ENCODE measurements around the gene DYNLT5.
"Not testable (repeated sequence)": the region's sequence is repeated elsewhere in the genome, so short reads cannot be mapped to it uniquely, and the experiment has no call there.

Gene DYNLT5

DNA sequence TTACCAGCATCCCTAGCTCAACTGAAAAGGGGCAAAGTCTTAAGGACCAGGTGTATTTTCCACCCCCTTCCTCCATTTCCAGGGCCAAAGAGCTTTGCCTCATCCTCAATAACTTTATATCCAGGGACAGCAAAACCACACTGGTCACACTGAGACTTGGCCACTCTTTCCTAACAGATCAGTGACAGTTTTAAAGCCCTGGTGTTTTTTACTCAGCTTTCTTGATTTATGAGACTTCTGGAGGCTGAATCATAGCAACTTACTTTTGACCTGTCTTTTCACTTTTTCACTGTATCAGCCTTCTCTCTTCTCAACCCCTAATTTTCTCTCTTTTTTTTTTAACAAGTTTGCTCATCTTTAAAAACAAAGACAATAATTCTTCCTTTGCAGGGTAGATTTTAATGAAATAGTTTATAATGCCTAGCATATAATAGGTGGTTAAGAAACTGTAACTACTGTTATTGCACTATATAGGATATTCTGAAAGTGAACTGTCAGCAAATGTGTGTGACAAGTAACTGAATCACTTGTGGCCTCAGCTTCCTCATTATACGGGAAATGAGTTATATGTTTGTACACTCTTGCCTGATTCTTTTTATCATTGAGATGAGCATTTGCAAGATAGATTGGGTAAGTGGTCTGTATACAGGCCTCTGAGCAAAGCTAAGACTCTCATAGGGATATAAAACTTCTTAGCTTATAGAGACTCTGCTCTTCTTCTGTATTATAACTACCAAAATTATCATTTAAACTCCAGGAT, 19.7 kb upstream of the DYNLT5 start:
- H3K4me3 Mint-ChIP-seq, result no peak overlapping the region
- H3K27ac Mint-ChIP-seq, result peak overlapping the region; percentile 62
- no peaks in the 10 kb centered on the region for H3K9me3 Mint-ChIP-seq
- no peaks in the 10 kb centered on the region for H3K27me3 Mint-ChIP-seq (ENCODE audit: low read depth)
- peaks cover 31% of the 10 kb centered on the region for H3K4me1 Mint-ChIP-seq (ENCODE audit: low read depth)
- no peak for DNase-seq (ENCODE audit: low spot score)
- H3K36me3 Mint-ChIP-seq (ENCODE audit: low read depth), result peaks cover 1% of the 10 kb centered on the region

DNA sequence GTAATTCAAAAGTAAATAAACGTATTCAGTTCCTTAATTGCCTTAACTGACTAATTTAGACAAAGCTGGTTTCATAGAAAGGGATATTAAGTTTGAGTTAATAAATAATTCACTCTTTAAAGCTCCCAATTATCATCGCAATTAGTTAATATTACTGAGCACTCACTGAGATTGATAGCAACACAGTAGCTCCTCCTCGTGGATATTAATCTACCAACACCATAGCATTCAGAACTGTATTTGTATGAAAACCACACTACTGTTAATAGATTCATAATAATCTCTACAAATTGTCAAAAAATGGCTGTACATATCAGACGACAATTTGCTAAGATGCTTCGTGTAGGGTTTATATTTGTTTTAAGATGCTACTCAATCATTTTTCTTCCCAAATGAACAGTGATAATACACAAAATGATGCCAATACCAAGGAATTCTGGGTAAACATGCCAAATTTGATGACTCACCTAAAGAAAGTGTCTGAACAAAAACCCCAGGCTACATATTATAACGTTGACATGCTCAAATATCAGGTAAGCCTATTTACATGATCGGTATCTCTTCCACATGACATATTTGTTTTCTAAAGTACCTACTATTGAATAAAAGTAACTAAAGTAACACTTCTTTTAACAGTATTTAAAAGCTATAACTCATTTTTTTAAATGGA, 18.8 kb upstream of the DYNLT5 start:
- Mint-ChIP-seq H3K9me3 (no peaks in the 10 kb centered on the region), H3K4me3 (no peak overlapping the region), H3K4me1 (ENCODE audit: low read depth) (peaks cover 29% of the 10 kb centered on the region)

DNA sequence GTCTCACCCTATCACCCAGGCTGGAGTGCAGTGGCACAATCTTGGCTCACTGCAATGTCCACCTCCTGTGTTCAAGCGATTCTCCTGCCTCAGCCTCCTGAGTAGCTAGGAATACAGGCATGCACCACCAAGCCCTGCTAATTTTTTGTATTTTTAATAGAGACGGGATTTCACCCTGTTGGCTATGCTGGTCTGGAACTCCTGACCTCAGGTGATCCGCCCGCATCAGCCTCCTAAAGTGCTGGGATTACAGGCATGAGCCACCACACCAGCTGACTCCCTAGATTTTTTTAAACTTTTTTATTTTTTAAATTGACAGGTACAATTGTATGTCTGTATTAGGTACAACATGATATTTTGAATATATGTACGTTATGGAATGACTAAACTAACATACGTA, 17.7 kb upstream of the DYNLT5 start:
- not testable (repeated sequence) for H3K36me3 Mint-ChIP-seq (ENCODE audit: low read depth); H3K4me3 Mint-ChIP-seq; DNase-seq (ENCODE audit: low spot score); H3K27ac Mint-ChIP-seq; H3K27me3 Mint-ChIP-seq (ENCODE audit: low read depth); H3K9me3 Mint-ChIP-seq
- peaks cover 23% of the 10 kb centered on the region for H3K4me1 Mint-ChIP-seq (ENCODE audit: low read depth)

More for the DNA sequence above, 18.8 kb upstream of the DYNLT5 start:
- no peaks in the 10 kb centered on the region for H3K27me3 Mint-ChIP-seq (ENCODE audit: low read depth)
- H3K36me3 Mint-ChIP-seq (ENCODE audit: low read depth), result peaks cover 1% of the 10 kb centered on the region
- DNase-seq (ENCODE audit: low spot score), result no peak
- no peak overlapping the region for H3K27ac Mint-ChIP-seq

DNA sequence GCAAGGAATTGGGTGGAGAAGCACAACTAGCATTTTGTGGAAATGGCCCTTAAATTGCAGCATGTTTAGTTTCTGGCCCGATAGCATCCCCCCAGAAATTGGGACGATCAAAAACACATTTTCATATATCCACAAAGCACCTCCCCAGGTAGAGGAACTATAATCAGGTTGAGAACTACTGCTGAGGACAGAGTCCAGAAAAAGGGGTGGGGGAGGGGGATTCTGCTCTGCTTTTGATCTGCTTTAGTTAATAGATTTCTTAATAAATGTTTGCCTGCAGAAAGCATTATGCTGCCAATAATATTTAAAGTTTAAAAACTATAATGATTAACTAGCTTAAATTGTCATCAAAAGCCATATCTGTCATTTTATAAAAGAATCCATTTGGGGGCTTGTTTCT, 14.4 kb upstream of the DYNLT5 start:
- H3K9me3 Mint-ChIP-seq, result no peaks in the 10 kb centered on the region
- no peak for DNase-seq (ENCODE audit: low spot score)
- no peak overlapping the region for H3K4me3 Mint-ChIP-seq
- H3K27ac Mint-ChIP-seq, result no peak overlapping the region
- peaks cover 4% of the 10 kb centered on the region for H3K27me3 Mint-ChIP-seq (ENCODE audit: low read depth)
- H3K36me3 Mint-ChIP-seq (ENCODE audit: low read depth), result no peaks in the 10 kb centered on the region
- peaks cover 10% of the 10 kb centered on the region for H3K4me1 Mint-ChIP-seq (ENCODE audit: low read depth)

DNA sequence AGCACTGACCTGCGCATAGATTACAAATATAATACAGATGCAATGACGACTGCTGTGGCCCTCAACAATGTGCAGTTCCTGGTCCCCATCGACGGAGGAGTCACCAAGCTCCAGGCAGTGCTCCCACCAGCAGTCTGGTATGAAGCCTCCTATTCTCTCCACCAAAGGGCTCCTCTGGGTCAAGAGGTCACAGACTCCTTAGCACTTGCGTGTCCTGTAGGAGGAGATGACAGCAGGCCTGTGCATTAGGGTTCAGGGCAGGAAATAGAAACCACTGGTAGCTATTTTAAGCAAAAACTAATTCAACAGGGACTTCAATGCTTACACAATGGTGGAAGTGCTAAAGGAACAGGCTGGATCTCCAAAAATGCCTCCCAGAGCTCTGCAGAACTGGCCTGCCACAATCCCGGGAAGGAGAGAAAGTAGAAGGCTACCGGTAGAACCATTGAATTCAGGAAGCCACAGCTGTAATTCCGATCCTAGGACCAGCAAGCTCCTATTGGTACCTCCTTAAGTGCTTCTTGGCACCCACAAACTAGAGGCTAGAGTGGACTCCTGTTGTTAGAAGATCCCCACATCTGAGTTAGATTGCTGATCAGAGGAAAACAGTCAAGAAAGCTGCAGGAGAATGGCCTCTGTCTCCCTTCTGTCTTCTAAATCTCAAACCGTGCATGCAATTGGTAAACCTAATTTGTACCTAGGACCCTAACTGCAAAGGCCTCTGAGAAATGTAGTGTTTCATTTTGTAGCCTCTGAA, 12.7 kb upstream of the DYNLT5 start:
- Mint-ChIP-seq H3K36me3 (ENCODE audit: low read depth) (no peaks in the 10 kb centered on the region), H3K27ac (no peak overlapping the region), H3K4me3 (no peak overlapping the region), H3K27me3 (ENCODE audit: low read depth) (peaks cover 9% of the 10 kb centered on the region), H3K9me3 (no peaks in the 10 kb centered on the region), H3K4me1 (ENCODE audit: low read depth) (peaks cover 5% of the 10 kb centered on the region)
- DNase-seq (ENCODE audit: low spot score), result no peak

DNA sequence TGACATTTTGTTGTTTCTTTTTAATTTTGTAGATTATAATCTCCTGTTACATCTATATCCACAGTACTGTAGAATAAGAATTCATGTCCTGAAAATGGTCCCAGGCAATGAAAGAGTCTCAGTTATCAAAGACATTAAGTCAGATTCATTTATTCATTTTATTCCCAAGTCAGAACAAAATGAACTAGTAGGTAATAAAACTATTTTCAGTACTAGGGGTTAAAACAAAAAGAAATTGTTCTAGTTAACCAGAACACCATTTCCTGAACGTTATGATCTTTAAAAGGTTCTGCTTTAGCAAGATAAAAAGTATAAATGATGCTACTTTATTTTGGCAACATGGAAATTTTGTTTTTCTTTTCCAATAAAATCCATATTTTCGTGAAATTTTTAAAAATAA, 6.8 kb upstream of the DYNLT5 start:
- H3K9me3 Mint-ChIP-seq, result no peaks in the 10 kb centered on the region
- H3K36me3 Mint-ChIP-seq (ENCODE audit: low read depth), result no peaks in the 10 kb centered on the region
- peaks cover 45% of the 10 kb centered on the region for H3K27me3 Mint-ChIP-seq (ENCODE audit: low read depth)
- no peak overlapping the region for H3K4me3 Mint-ChIP-seq
- no peak overlapping the region for H3K27ac Mint-ChIP-seq
- H3K4me1 Mint-ChIP-seq (ENCODE audit: low read depth), result no peaks in the 10 kb centered on the region
- no peak for DNase-seq (ENCODE audit: low spot score)

DNA sequence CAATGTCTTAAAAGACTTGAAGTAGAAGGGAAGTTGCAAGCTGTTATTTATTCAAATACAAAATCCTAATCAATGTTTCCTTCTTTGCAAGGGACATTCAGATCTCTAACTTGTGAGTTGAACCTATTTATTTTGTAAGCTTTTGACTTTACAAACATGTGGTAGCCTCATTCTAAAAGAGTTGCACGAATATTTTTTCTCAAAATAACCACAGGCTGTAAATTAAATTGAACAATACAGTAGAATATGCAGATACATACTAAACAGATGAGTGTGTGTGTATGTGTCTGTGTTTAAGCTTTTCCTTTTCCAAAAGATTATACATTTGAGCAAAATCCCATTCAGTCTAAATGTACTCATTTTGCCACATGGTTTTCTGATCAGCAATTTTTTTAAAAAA, 4.8 kb upstream of the DYNLT5 start:
- H3K4me3 Mint-ChIP-seq, result no peak overlapping the region
- DNase-seq (ENCODE audit: low spot score), result no peak
- no peaks in the 10 kb centered on the region for H3K9me3 Mint-ChIP-seq
- peaks cover 7% of the 10 kb centered on the region for H3K4me1 Mint-ChIP-seq (ENCODE audit: low read depth)
- H3K27ac Mint-ChIP-seq, result no peak overlapping the region
- H3K27me3 Mint-ChIP-seq (ENCODE audit: low read depth), result peaks cover 59% of the 10 kb centered on the region
- no peaks in the 10 kb centered on the region for H3K36me3 Mint-ChIP-seq (ENCODE audit: low read depth)

DNA sequence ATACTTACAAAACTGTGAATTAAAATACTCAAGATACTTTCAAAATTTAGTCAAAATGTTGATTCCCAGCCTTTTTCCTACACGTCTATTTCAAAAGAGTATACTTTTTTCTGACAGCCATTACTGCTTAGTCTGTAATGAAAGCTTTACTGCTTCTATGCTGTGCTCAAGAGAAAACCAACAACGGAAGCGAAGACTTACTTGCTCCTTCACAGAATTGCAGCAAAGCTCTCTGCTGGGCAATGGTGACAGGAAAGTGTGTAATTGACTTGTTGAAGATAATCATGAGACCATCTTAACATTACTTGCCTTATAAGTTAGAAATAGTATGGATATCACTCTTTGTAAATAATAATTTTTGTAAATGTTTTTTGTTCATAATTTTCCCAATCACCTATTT, 1.7 kb upstream of the DYNLT5 start:
- Mint-ChIP-seq H3K9me3 (no peaks in the 10 kb centered on the region), H3K4me1 (ENCODE audit: low read depth) (peaks cover 7% of the 10 kb centered on the region), H3K27me3 (ENCODE audit: low read depth) (peaks cover 68% of the 10 kb centered on the region), H3K36me3 (ENCODE audit: low read depth) (no peaks in the 10 kb centered on the region), H3K27ac (no peak overlapping the region), H3K4me3 (no peak overlapping the region)
- DNase-seq (ENCODE audit: low spot score), result no peak

DNA sequence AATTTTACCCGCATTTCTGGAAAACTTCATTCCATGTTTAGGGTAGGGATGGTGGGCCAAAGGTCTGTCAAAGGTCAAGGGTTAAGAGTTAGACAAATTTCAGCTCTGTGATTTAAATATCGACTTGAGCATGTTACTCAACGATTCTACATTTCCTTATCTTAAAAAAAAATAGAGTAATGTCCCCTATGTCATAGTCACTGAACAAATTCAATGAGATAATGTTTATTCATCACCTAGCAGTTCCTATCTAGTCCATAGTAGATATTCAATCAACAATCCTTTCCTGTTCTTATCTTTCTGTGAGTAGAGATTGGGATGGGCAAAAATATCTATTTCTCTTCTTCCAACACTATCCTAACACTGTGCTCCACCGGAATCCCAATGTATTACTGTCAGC, 1.1 kb upstream of the DYNLT5 start:
- H3K36me3 Mint-ChIP-seq (ENCODE audit: low read depth), result no peaks in the 10 kb centered on the region
- no peak for DNase-seq (ENCODE audit: low spot score)
- H3K4me3 Mint-ChIP-seq, result no peak overlapping the region
- no peak overlapping the region for H3K27ac Mint-ChIP-seq
- peaks cover 7% of the 10 kb centered on the region for H3K4me1 Mint-ChIP-seq (ENCODE audit: low read depth)
- H3K27me3 Mint-ChIP-seq (ENCODE audit: low read depth), result peaks cover 68% of the 10 kb centered on the region
- H3K9me3 Mint-ChIP-seq, result no peaks in the 10 kb centered on the region

DNA sequence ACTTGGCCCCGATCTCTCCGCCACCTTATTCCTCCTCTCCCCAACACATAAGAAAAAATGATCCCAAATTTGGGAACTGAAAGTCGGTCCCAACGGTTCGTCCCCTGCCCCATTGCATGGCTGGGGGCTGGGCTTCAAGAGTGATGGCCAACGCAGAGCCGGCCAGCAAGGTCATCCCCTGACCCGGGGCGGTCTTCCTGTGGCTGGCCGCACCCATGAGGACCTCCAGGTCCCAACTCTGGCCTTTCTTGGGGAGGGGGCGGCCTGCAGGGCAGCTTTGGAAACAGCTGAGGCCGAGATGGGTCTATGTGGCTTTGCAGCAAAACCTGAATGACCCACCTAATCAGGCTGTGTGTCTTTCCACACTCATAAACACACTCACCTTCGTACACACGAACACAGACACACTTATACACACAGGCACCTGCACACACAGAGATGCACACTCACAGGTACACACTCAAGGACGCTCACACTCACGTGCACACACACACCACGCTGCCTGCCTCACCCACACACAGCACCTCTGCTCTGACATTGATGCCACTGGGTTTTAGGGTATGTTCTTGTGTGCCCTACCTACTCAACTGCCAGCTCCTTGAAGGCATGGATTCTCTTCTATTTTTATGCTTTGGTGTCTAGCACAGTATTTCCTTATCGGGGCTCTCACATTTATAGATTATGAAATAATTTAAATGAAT, 562 bp downstream of the DYNLT5 start:
- Mint-ChIP-seq H3K9me3 (no peaks in the 10 kb centered on the region), H3K27me3 (ENCODE audit: low read depth) (peaks cover 65% of the 10 kb centered on the region), H3K36me3 (ENCODE audit: low read depth) (no peaks in the 10 kb centered on the region), H3K4me3 (peak overlapping the region; percentile 23), H3K27ac (no peak overlapping the region), H3K4me1 (ENCODE audit: low read depth) (peaks cover 7% of the 10 kb centered on the region)
- no peak for DNase-seq (ENCODE audit: low spot score)

DNA sequence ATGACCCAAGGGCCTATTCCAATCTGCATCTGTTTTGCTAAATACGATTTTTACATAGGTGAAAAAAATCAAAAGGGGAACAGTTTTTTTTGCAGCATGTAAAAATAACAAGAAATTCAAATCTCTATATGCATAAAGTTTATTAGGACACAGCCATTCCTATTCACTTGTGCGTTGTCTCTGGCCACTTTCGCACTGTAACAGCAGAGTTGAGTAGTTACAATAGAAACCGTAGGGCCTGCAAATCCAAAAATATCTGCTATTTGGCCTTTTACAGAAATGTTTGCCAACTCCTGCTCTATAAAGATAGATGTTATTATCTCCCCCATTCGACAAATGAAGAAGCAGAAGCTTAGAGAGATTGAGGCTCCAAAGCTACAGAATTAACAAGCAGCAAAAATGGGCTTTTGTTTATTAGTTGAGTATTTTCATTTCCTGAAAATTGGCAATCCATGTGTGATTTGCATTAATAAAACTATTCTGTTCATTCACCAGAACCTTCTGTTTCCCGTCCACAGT, 5.5 kb downstream of the DYNLT5 start:
- Mint-ChIP-seq H3K4me1 (ENCODE audit: low read depth) (peaks cover 2% of the 10 kb centered on the region), H3K4me3 (no peak overlapping the region), H3K27ac (no peak overlapping the region), H3K9me3 (no peaks in the 10 kb centered on the region), H3K36me3 (ENCODE audit: low read depth) (no peaks in the 10 kb centered on the region), H3K27me3 (ENCODE audit: low read depth) (peaks cover 29% of the 10 kb centered on the region)
- no peak for DNase-seq (ENCODE audit: low spot score)

DNA sequence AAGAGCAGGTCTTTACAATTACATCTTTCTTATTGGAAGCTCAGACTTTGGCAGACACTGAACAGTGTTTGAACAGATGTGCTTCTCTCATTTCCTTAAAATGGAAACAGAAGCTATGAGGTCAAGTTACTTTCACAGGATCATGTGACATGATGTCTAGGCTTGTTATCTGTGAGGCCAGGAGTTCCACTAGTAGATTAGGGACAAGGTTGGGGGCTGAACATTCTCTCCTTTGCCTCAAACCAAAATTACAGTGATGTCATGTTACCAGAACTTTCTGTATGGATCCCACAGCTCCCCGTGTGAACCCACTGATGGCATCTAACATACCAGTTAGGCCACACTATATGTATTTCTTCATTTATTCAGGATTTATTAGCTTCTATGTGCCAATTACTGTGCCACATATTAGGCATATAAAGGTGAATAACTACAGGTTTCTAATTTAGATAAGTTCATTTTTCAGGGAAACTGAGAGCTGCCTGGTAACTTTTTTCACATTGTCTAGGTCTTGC, 6.0 kb downstream of the DYNLT5 start:
- peaks cover 25% of the 10 kb centered on the region for H3K27me3 Mint-ChIP-seq (ENCODE audit: low read depth)
- H3K4me1 Mint-ChIP-seq (ENCODE audit: low read depth), result peaks cover 2% of the 10 kb centered on the region
- no peak for DNase-seq (ENCODE audit: low spot score)
- H3K4me3 Mint-ChIP-seq, result no peak overlapping the region
- no peaks in the 10 kb centered on the region for H3K9me3 Mint-ChIP-seq
- H3K36me3 Mint-ChIP-seq (ENCODE audit: low read depth), result no peaks in the 10 kb centered on the region
- no peak overlapping the region for H3K27ac Mint-ChIP-seq

DNA sequence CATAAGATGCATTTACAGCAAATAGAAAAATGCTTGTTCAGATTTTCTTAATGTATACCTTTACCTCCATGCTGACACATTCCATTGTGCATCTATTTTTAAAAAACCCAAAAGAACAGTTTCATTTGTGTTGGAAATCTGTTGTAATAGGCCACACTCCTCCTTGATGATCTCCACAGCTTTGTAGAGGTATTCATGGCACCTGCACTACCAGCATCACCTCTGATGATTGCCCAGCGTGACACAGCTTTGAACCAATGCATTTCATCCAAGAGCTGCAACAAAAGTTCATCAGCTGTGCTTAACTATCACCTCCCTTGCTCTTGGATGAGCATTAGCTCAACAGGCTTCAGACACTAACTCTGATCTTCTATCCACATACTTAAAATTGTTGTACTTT, 8.2 kb downstream of the DYNLT5 start:
- H3K4me1 Mint-ChIP-seq (ENCODE audit: low read depth), result peaks cover 2% of the 10 kb centered on the region
- H3K4me3 Mint-ChIP-seq, result no peak overlapping the region
- peaks cover 10% of the 10 kb centered on the region for H3K27me3 Mint-ChIP-seq (ENCODE audit: low read depth)
- no peaks in the 10 kb centered on the region for H3K36me3 Mint-ChIP-seq (ENCODE audit: low read depth)
- H3K27ac Mint-ChIP-seq, result no peak overlapping the region
- H3K9me3 Mint-ChIP-seq, result no peaks in the 10 kb centered on the region
- DNase-seq (ENCODE audit: low spot score), result no peak

Measured in T-helper 2 cell treated with Interferon-gamma antibody and Interleukin-4, amounts not matched to agents 5 μg/mL and 100 μg/mL, for 36 hours (primary cell).